ENCODE measurements around the gene EMP3.
A peak's percentile ranks its signal among the peaks of the same experiment; 100 is the strongest.
"Not testable (repeated sequence)": the region's sequence is repeated elsewhere in the genome, so short reads cannot be mapped to it uniquely, and the experiment has no call there.

The EMP3 gene

DNA sequence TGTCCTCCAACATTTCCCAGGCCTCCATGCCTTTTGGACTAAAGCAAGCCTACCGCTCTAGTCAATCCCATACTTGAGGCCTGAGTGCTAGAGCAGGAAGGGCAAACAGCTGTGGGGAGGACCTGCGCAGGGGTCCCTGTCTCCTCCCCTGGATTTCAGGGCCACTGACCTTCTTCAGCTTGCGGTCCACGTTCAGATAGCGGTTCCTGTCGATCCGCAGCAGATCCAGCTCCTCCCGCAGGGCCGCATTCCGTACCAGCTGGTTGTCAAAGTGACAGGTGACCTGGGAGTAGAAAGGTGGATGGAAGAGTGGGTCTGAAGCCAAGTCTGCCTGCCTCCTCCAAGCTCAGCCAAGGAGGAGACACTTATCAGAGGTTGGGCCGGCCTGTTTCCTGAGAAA, 14.0 kb upstream of the EMP3 start:
- DNase-seq (ENCODE audit: low read depth) = no peak
- no peak overlapping the region for H3K4me3 ChIP-seq (ENCODE audit: control insufficient read depth, low read depth, low read length)
- TF ChIP-seq, protein P1, sequence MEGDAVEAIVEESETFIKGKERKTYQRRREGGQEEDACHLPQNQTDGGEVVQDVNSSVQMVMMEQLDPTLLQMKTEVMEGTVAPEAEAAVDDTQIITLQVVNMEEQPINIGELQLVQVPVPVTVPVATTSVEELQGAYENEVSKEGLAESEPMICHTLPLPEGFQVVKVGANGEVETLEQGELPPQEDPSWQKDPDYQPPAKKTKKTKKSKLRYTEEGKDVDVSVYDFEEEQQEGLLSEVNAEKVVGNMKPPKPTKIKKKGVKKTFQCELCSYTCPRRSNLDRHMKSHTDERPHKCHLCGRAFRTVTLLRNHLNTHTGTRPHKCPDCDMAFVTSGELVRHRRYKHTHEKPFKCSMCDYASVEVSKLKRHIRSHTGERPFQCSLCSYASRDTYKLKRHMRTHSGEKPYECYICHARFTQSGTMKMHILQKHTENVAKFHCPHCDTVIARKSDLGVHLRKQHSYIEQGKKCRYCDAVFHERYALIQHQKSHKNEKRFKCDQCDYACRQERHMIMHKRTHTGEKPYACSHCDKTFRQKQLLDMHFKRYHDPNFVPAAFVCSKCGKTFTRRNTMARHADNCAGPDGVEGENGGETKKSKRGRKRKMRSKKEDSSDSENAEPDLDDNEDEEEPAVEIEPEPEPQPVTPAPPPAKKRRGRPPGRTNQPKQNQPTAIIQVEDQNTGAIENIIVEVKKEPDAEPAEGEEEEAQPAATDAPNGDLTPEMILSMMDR (conservative IDR thresholded peaks at IDR 0.05; ENCODE audit: control insufficient read depth, insufficient read depth, low read depth, low read length) = no peak

DNA sequence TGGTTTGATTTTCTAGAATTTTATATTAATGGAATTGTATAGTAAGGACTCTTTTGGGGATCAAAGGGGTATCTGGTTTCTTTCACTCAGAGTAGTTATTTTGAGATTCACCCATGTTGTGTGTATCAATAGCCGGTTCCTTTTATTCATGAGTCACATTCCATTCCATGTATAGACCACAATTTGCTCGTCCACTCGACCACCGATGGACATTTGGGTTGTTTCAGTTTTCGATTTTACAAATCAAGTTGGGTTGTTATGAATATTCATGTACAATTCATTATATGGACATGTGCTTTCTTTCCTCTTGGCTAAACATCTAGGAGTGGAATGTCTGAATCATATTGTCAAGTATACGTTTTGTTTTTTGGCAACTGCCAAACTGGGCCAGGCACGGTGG, 9.6 kb upstream of the EMP3 start:
- TF ChIP-seq, protein P1 (conservative IDR thresholded peaks at IDR 0.05; ENCODE audit: control insufficient read depth, insufficient read depth, low read depth, low read length) = no peak
- H3K4me3 ChIP-seq (ENCODE audit: control insufficient read depth, low read depth, low read length) = no peak overlapping the region

DNA sequence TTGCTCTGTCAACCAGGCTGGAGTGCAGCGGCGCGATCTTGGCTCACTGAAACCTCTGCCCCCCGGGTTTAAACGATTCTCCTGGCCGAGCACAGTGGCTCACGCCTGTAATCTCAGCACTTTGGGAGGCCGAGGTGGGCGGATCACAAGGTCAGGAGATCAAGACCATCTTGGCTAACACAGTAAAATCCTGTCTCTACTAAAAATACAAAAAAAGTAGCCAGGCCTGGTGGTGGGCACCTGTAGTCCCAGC, 7.7 kb upstream of the EMP3 start:
- not testable (repeated sequence) for H3K4me3 ChIP-seq (ENCODE audit: control insufficient read depth, low read depth, low read length); DNase-seq (ENCODE audit: low read depth)

More for the DNA sequence above, 9.6 kb upstream of the EMP3 start:
- DNase-seq (ENCODE audit: low read depth) = no peak

DNA sequence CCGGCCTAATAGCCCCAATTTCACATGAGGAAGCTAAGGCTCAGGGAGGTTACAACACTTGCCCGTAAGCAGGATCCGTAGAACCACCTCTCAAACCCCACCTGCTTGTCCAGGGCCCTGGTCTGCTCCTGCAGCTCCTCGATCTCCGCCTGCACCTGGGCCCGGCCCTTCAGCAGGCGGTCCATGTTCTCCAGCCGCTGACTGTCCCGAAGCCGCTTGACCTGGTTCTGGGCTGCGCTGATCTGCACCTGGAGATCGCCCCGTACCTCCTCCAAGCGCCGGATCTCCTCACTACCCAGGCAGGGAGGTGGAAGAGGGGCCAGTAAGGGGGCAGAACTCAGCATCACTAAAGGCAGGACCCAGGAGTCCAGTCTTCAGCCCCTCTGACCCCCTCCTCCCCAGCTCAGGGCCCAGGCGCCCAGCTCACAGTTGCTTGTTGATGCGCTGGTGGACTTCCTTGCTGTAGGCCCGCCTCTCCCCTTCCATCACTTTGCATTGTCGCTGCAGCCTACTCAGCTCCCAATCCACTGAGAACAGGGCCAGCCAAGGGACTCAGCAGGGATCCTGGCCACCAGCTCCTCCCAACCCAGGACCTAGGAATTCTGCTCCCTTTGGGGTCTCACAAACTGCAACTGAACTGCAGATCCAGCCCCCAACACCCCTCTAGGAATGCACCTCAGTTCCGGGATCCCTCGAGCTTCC, 6.9 kb upstream of the EMP3 start:
- no peak for DNase-seq (ENCODE audit: low read depth)
- H3K4me3 ChIP-seq (ENCODE audit: control insufficient read depth, low read depth, low read length) = no peak overlapping the region
- TF ChIP-seq, protein P1 (conservative IDR thresholded peaks at IDR 0.05; ENCODE audit: control insufficient read depth, insufficient read depth, low read depth, low read length) = no peak

DNA sequence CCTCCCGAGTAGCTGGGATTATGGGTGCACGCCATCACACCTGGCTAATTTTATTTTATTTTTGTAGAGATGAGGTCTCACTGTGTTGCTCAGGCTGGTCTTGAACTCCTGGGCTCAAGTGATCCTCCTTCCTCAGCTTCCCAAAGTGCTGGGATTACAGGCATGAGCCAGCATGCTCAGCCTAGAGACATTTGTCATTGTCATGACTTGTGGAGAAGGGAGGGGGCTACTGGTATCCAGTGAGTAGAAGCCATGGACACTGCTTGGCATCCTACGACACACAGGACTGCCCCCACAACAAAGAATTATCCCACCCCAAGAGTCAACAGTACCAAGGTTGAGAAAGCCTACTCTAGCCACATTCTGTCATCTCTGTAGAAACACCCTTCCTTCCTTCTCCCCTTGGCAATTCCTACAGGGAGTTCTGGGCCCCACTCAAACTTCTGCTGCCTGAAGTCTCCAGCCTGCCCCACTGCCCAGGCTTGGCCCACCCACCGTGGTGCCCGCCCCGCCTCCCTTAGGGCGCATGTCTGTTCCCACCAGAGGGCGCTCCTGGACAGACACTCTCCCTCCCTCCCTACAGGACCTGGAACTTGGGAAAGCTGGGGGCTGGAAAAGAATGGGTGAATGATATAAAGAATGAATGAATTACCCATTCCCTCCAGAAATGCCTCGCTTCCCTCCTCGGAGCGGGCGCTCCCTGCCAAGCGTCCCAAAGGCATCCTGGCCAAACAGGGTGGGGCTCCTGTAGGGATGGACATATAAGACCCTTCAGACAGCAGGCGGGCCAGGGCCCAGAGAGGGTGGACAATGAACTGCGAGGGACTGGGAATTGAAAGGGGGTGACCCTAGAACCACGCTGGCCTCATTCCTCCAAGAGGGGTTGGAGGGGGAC, 5.5 kb upstream of the EMP3 start:
- H3K4me3 ChIP-seq (ENCODE audit: control insufficient read depth, low read depth, low read length) = no peak overlapping the region
- TF ChIP-seq, protein P1 (conservative IDR thresholded peaks at IDR 0.05; ENCODE audit: control insufficient read depth, insufficient read depth, low read depth, low read length) = peak; percentile 77
- peak; percentile 80 for DNase-seq (ENCODE audit: low read depth)

DNA sequence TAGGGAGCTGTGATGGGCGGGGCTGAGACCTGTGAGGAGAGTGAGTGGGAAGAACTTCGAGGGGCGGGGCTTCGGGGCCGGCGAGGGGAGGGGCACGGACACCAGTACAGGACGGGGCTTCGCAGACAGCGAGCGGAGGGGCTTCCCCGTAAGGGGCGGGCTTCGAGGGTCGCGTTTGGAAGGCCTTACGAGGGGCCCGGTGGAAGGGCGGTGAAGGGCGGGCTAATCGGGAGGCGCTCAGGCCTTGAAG, 4.1 kb upstream of the EMP3 start:
- TF ChIP-seq, protein P1 (conservative IDR thresholded peaks at IDR 0.05; ENCODE audit: control insufficient read depth, insufficient read depth, low read depth, low read length) = no peak
- peak; percentile 79 for DNase-seq (ENCODE audit: low read depth)
- peak overlapping the region; percentile 46 for H3K4me3 ChIP-seq (ENCODE audit: control insufficient read depth, low read depth, low read length)
